Activated CD4-positive, alpha-beta T cell treated with anti-CD3 and anti-CD28 coated beads, Interleukin-10, Interleukin-2, amounts not matched to agents 100 ng/mL and 50 ng/mL, durations not matched to agents 16 hours and 8 hours (primary cell): ENCODE measurements around the gene GNAI2.

Experiments used
- DNase-seq: peaks from one replicate; pipeline ENCODE4 v3.0.0-alpha.2; 2020

Gene GNAI2

DNA sequence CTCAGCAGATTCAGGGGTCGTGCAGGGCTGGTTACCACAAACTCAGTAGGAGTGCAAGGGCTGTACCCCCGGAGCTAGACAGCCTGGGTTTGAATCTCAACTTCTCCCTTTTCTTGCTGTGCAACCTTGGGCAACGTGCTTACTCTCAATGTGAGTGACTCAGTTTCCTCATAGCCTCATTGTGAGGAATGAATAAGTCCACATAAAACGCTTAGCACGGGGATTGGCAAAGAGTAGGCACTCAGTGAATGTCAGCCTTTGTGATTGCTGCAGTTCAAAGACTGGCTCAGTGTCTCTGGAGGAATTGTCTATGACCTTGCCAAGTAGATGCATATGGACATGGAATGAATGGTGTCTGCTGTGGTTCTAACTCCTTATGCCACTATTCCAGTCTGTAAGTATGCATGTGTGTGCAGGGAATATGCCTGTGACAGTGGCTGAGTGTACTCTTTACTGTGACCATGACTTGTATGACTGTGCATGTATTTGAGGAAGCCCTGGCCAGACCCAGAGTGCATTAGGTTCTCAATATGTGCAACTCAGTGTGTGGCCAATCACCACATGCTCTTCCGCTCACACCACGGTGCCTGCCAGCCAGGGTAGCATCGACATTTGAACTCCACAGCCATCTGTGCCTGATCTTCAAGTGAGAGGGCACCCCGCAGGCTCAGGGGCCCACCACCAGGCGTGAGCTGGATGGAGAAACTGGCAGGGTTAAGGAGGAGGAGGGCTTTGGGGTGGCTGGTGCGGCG, 64.1 kb downstream of the GNAI2 start:
- DNase-seq = peak; percentile 34

DNA sequence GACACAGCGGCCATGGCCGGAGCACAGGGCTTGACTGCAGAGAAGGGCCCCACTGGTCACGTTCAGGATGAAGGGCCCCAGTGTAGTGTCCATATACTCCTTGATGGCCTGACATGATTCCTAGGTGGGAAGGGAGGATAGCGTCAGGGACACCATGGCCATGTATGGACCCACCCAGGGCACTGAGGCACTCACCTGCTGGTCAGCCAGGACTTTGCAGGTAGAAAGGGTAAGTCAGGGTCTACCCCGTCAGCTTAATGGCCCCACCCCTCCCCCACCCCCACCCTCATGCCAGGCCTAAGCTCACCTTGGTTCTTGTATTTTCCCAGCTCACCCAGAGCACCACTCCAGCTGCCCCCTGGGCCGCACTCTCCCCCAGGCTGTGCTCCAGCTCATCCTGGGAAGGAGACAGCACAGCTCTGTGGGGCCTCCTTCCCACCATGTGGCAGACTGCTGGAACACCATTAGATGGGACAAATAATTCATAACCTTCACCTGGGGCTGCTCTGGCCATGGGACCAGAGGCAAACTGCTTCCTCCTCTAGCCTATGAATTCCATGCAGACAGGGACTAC, 64.8 kb downstream of the GNAI2 start:
- no peak for DNase-seq

DNA sequence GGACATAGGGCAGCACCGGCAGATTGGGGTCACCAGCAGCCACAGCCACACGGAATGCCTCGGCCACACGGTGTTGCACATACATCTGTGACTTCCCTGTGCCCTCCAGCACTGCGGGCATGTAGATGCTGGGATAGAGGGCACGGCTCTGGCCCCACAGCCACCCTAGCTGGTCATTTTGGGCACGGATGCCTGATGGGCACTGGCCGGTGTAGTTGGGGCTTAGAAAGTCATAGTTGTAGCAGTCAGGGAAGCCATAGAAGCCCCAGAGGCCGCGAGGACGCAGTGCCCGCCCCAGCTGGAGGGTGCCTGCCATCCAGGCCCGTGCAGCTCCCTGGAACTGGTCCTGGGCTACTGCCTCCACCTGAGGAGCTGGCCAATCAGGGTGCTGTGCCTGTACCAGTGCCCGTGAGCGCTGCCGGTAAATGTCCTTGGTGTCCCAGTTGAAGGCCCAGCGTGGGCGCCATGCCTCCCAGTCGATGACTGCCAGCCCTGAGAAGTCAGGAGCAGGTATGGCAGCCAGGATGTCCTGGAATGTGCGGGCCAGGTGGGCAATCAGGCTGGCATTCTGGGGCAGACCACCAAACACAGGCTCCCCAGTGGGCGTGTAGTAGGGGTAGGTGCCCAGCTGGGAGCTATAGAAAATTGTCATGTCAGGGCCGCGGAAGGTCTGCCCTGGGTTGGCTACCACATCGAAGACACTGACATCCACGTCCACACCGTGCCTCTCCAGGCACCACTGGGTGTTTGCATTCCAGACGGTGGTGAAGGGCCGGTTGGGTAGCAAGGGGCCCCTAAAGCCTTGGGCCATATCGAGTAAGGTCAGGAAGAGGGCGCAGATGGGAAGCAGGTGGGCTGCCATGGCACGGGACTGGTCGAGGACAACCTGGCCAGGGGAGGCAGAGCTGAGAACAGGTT, 66.3 kb downstream of the GNAI2 start:
- DNase-seq = no peak

DNA sequence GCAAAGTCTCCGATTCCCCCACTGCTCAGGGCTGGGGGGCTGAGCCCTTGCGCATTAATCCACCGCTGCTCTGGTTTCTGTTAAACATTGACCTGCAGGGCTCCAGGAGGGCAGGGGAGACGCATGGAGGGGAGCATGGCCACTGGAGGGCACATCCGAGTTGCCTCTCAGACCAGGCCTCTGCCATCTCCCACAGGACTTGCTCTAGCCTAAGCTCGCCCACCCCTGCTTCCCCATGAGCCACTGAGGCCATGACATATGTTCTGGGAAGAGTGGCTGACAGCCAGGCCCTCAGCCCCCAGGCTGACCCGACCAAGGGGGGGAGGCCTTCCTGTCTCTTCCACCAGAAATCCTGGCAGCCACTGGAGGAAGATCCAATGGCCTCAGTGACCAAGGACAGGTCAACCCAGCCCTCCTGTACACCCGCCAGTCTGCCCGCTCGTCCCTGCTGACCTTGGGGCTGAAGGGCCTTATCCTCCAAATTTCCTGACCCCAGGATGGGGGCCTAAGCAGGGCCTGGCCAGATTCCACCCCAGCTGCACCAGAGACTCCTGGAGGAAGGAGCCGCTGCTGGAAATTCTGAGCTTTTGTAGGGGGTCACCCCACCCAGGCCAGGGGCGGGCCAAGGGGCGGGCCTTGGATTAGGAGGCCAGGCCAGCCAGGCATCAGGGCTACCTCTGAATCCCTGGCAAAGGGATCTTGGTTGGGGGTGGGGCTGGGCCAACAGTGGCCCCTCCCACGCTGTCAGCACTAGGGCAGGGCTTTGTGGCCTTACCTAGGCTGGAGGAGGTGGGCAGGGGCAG, 67.2 kb downstream of the GNAI2 start, which contains the start of gene HYAL1:
Gene HYAL1, minus strand, starts transcription at position 562 of the 803 bp plus-strand sequence. CDS start 618 bp downstream, outside the sequence.
- no peak for DNase-seq

DNA sequence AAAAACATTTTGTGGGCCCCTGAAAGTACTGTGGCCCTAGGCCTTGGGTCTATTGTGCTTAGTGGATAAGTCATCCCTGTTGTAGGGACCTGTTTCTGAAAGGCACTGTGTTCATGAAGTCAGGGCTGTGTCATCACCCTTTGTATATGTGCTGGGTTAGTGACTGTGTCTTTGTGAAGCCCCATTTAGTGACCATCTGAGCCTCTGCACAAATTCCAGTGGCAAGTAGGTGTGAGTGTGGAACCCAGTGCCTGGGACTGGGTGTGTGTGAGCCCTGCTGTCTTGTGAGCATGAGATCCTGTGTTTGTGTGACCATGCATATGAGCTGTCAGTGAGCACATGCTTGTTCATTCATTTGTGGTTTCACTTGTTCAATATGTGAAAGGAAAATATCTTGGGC, 68.6 kb downstream of the GNAI2 start:
- DNase-seq = no peak
